CD4-positive, alpha-beta T cell (primary cell): ENCODE data around the gene WDFY2. TPM values are rescaled to one million over a fixed set of nuclear protein-coding genes. Genes with fewer than 3 reads are reported as not detected.

Experiments
- ATAC-seq: fragments of 200-7000 bp; cut with Tn5 transposase; one replicate; pipeline ENCODE4 v1.10.0; 2022; ENCODE audit warnings: mild to moderate bottlenecking; ENCODE audit not compliant: poor library complexity
- CTCF ChIA-PET: fragments of 350-600 bp; sonication (Branson Sonifier 250); formaldehyde crosslinking; loops from one replicate; lab custom pipeline; 2021; ENCODE audit warnings: antibody characterized with exemption, inconsistent platforms; lab: Charles Lee
- POLR2A ChIA-PET: fragments of 350-600 bp; sonication (Branson Sonifier 250); formaldehyde crosslinking; loops from one replicate; lab custom pipeline; 2021; ENCODE audit warnings: antibody characterized with exemption, inconsistent platforms; lab: Charles Lee
- DNase-seq, 14 experiments: peaks; one replicate each; pipeline ENCODE4 v3.0.0-alpha.2; 2013 to 2020; ENCODE audit warnings: mixed read lengths in 2 of 14
- H3K27ac ChIP-seq, 2 donors: one replicate each; pipeline versions ENCODE4 v1.5.1 to v1.7.0; 2013; ENCODE audit warnings: low read length in 2 of 2, low read depth in 1 of 2, mild to moderate bottlenecking in 1 of 2
- H3K27me3 ChIP-seq, 2 experiments: 1 replicate in 1 of 2; 2 replicates in 1 of 2; pipeline versions ENCODE4 v1.6.1 to v1.7.0; 2013; ENCODE audit warnings: low read length in 2 of 2, control low read depth in 1 of 2, mild to moderate bottlenecking in 1 of 2, moderate library complexity in 1 of 2; ENCODE audit not compliant: insufficient read depth in 2 of 2, control insufficient read depth in 1 of 2
- H3K36me3 ChIP-seq: one replicate; pipeline ENCODE4 v1.6.1; 2013; ENCODE audit warnings: low read length, control low read depth; ENCODE audit not compliant: insufficient read depth
- H3K4me1 ChIP-seq: one replicate; pipeline ENCODE4 v1.6.1; 2013; ENCODE audit warnings: low read length, control low read depth; ENCODE audit not compliant: insufficient read depth
- H3K4me3 ChIP-seq: one replicate; pipeline ENCODE4 v1.5.1; 2013; ENCODE audit warnings: mild to moderate bottlenecking, low read length, moderate library complexity
- H3K9me3 ChIP-seq, 2 experiments: 1 replicate in 1 of 2; 2 replicates in 1 of 2; pipeline versions ENCODE4 v1.6.1 to v1.7.0; 2013; ENCODE audit warnings: low read length in 2 of 2, mild to moderate bottlenecking in 2 of 2, control low read depth in 1 of 2, moderate library complexity in 1 of 2; ENCODE audit not compliant: control insufficient read depth in 1 of 2, insufficient read depth in 1 of 2
- H3K27ac Mint-ChIP-seq: one replicate; pipeline ENCODE4 v1.8.0; 2020; ENCODE audit warnings: mixed read lengths
- H3K27me3 Mint-ChIP-seq: one replicate; pipeline ENCODE4 v1.8.0; 2021; ENCODE audit warnings: mixed read lengths
- H3K36me3 Mint-ChIP-seq: one replicate; pipeline ENCODE4 v1.8.0; 2021; ENCODE audit warnings: low read depth, mixed read lengths
- H3K4me1 Mint-ChIP-seq: one replicate; pipeline ENCODE4 v1.8.0; 2021; ENCODE audit warnings: low read depth, mixed read lengths
- H3K4me3 Mint-ChIP-seq: one replicate; pipeline ENCODE4 v1.8.0; 2020; ENCODE audit warnings: mild to moderate bottlenecking, mixed read lengths
- H3K9me3 Mint-ChIP-seq: one replicate; pipeline ENCODE4 v1.8.0; 2020; ENCODE audit warnings: mixed read lengths
- CTCF ChIP-seq: fragments of 200-600 bp; IDR thresholded peaks from one replicate; pipeline ENCODE4 v1.8.0; 2022; ENCODE audit warnings: antibody characterized with exemption, mild to moderate bottlenecking
- intact Hi-C, 2 experiments: fragments of 100-400 bp; cut with DNase I in 1 of 2; cut with micrococcal nuclease in 1 of 2; formaldehyde crosslinking; loops; one replicate each; pipeline versions ENCODE4 v1.15.1 to v1.9.0; 2023 to 2025; cut with DNase I, micrococcal nuclease
- total RNA-seq, 174 experiments: library from RNA in 2 of 174; stranded (reverse) in 2 of 174; gene quantifications; one replicate each; pipeline ENCODE4 v1.2.3 and lab custom pipeline; 2021 to 2026

Gene WDFY2
- total RNA-seq, 2 experiments from 2014 or later: 21.4 to 21.9 TPM

GRCh38 chr13:51594432-51594831 lies 10.2 kb downstream of the WDFY2 start:
- no peak for ATAC-seq
- no peak overlapping the region for H3K27ac ChIP-seq
- H3K4me1 Mint-ChIP-seq: peaks cover 67% of the 10 kb centered on the region
- no peaks in the 10 kb centered on the region for H3K4me1 ChIP-seq
- peaks cover 5% of the 10 kb centered on the region for H3K36me3 Mint-ChIP-seq
- ChIA-PET POLR2A (interaction anchor here (1.9 kb wide), 1 partner anchor 141 kb away, joined by 6 read pairs; no protein-coding TSS in a partner anchor), CTCF (no interaction called here)
- intact Hi-C loops: no loop called here
- H3K4me3 Mint-ChIP-seq: no peak overlapping the region
- no peak for DNase-seq
- no peaks in the 10 kb centered on the region for H3K27me3 Mint-ChIP-seq
- H3K4me3 ChIP-seq: no peak overlapping the region
- no peaks in the 10 kb centered on the region for H3K36me3 ChIP-seq
- TF ChIP-seq CTCF: no peak
- no peaks in the 10 kb centered on the region for H3K9me3 ChIP-seq
- H3K27me3 ChIP-seq: no peaks in the 10 kb centered on the region
- H3K27ac Mint-ChIP-seq: no peak overlapping the region
- H3K9me3 Mint-ChIP-seq: no peaks in the 10 kb centered on the region

GRCh38 chr13:51595416-51595815 lies 11.2 kb downstream of the WDFY2 start:
- Histone ChIP-seq H3K4me3 (no peak overlapping the region), H3K4me1 (peaks cover 3% of the 10 kb centered on the region), H3K27me3 (no peaks in the 10 kb centered on the region), H3K9me3 (no peaks in the 10 kb centered on the region), H3K27ac (no peak overlapping the region), H3K36me3 (no peaks in the 10 kb centered on the region)
- ChIA-PET CTCF (interaction anchor here (0.7 kb wide), 1 partner anchor 10 kb away, joined by 3 read pairs; no protein-coding TSS in a partner anchor), POLR2A (interaction anchor here (0.7 to 1.9 kb wide), 6 partner anchors 10 to 1057 kb away, joined by 3 to 6 read pairs (median 3); partner anchors contain the start of gene INTS6)
- no peak for ATAC-seq
- Mint-ChIP-seq H3K4me3 (no peak overlapping the region), H3K36me3 (peaks cover 5% of the 10 kb centered on the region), H3K9me3 (no peaks in the 10 kb centered on the region), H3K27me3 (no peaks in the 10 kb centered on the region), H3K27ac (no peak overlapping the region), H3K4me1 (peaks cover 70% of the 10 kb centered on the region)
- TF ChIP-seq CTCF: no peak
- DNase-seq: no peak
- intact Hi-C loops: no loop called here

GRCh38 chr13:51596541-51596940 lies 12.3 kb downstream of the WDFY2 start:
- peaks cover 67% of the 10 kb centered on the region for H3K4me1 Mint-ChIP-seq
- H3K4me1 ChIP-seq: peaks cover 4% of the 10 kb centered on the region
- ChIA-PET CTCF (no interaction called here), POLR2A (interaction anchor here (1.2 to 1.9 kb wide), 3 partner anchors 11 to 143 kb away, joined by 3 to 6 read pairs (median 5); no protein-coding TSS in a partner anchor)
- ATAC-seq (no peak), DNase-seq (no peak)
- no peak overlapping the region for H3K27ac Mint-ChIP-seq
- no peak overlapping the region for H3K27ac ChIP-seq
- no peaks in the 10 kb centered on the region for H3K36me3 ChIP-seq
- H3K9me3 Mint-ChIP-seq: no peaks in the 10 kb centered on the region
- H3K4me3 ChIP-seq: no peak overlapping the region
- H3K4me3 Mint-ChIP-seq: no peak overlapping the region
- intact Hi-C loops: no loop called here
- no peaks in the 10 kb centered on the region for H3K27me3 Mint-ChIP-seq
- H3K27me3 ChIP-seq: no peaks in the 10 kb centered on the region
- peaks cover 5% of the 10 kb centered on the region for H3K36me3 Mint-ChIP-seq
- H3K9me3 ChIP-seq: no peaks in the 10 kb centered on the region
- no peak for TF ChIP-seq CTCF
